Fibroblast of skin of left biceps (primary cell): ENCODE data around the gene SPIN2A.
"Not testable (repeated sequence)": the region's sequence is repeated elsewhere in the genome, so short reads cannot be mapped to it uniquely, and the experiment has no call there.

ENCODE experiments used
- DNase-seq, 2 experiments: peaks; one replicate each; pipeline ENCODE4 v3.0.0-alpha.2; 2013; ENCODE audit warnings: low read depth in 2 of 2

Gene SPIN2A

GRCh38 chrX:57102918-57103317, 34.3 kb downstream of the SPIN2A start:
- DNase-seq = not testable (repeated sequence)
